NCI-H187 (cell line): ENCODE results near the gene PPM1J.
A peak's percentile ranks its signal among the peaks of the same experiment; 100 is the strongest.

Experiments
- DNase-seq, 2 experiments: peaks; one replicate each; lab custom pipeline; 2025; lab: John Stamatoyannopoulos, UW

Gene PPM1J

DNA sequence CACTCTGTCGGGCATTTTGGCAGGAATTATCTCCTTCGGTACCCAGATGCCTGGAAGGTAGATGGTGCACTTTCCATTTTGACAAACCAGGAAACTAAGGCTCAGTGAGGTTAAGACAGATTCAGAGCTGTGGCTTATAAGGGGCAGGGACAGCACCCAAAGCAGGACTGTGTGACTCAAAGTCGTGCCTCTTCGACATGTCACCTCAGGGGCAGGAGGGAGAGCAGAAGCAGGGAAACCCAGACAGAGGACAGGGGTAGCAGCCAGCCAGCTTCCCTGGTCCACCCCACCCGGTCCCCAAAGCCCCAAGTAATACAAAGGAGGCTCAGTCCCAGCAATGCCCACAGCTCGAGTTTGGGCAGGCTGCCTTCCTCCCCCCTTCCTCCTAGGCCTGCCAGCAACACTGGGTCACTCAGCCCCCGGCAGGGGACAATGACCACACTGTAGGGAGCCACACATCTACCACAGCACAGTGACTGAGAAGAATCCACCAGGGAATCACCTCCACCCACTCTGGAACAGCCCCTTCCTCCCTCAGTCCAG is 10.7 kb downstream of the PPM1J start:
- DNase-seq: no peak

DNA sequence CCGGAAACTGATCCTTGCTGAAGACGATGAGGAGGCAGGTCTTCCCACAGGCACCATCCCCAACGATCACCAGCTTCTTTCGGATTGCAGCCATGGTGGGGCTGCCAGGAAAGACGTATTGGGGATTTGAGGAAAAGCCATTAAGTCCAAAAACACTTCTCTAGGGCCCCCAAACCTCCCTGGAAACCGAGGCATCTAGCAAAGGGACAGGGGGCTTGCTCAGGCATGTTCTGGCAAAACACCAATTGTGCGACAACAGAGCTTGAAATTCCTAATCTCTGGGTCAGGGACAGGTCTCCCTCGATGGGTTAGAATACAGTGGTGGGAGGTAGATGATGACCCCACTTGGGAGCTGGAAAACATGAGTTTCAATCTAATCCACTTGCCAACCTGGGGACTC is 11.4 kb downstream of the PPM1J start:
- DNase-seq: no peak

DNA sequence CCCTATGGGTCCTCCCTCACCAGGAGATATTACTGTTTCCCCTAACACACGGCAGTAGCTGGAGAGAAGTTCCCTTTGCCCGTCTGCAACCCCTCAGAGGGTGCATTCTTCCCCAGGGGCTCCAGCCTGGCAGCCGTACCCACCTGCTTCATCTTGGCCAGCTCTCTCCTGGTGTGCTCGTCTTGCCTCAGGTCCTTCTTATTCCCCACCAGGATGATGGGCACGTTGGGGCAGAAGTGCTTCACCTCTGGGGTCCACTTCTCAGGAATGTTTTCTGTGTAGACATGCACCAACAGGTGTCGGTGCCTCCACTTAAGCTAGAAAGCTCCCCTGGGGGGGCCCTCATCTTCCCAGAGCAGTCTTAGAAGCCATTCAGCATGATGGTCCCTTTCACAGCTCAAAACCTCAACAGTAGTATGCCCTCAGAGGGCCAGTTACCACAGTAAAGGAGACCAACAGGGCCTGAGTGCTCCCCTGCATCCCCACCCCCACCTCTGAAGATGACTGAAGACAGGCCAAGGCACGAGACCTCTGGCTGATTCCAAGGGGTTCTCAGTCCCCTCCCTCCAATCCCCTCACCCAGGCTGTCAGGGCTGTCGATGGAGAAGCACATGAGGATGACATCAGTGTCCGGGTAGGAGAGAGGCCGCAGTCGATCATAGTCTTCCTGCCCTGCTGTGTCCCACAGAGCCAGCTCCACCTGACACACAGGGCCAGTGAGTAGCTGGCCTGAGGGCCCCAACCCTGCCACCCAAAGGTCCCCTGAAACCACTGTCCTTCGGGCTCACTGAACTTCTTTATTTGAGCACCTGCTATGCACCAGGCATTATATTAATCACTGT is 12.5 kb downstream of the PPM1J start:
- DNase-seq: no peak

DNA sequence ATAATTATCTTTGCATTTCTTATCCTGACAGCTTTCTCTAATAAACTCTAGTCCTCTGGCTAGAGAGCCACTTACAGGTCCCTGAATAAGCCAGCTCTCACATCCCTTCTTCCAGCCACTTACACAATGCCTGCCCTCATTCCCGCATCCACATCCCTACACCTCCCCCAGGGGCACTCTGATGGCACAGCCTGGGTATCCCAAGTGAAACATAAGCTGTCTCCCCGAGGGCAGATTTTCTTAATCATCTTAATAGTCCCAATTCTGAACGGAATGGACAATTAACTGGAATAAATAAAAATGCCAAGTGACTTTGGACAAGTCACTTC is 13.1 kb downstream of the PPM1J start:
- DNase-seq: no peak

DNA sequence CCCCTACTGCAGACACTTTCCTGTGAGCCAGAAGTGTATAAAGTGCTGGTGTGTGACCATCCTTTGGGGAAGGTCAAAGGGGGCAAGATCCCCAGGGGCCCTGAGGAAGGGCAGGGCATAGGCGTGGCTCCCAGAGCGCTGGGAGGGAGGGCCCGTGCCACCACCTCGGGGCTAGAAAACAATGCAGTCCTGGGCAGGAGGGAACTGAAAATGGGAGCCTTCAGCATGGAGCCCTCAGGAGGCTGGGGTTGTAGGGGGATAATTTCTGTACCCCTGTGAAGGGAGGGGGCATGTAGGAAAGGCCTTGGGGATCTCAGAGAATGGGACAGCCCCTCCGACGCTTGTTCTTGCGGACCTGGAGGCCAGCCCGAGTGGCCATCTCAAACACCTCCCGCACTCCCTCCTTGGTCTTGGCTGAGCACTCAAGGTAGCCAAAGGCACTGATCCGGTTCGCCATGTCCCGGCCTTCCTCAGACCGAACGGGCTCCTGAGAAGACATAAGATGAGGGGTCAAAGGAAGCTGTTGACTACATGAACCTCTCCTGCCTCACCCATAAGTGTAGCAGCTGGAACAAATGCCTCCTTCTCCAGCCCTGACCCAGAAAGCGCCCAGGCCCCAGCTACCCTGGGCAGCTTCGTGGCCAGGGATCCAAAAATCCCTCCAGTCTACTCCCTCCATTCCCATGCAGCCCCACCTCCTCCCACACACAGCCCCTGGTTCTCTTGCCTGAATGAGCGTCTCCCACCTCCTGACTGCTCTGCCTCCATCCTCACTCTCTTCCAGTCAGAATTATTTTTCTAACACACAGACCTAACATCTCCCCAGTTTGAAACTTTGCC is 13.7 kb downstream of the PPM1J start:
- DNase-seq: no peak

DNA sequence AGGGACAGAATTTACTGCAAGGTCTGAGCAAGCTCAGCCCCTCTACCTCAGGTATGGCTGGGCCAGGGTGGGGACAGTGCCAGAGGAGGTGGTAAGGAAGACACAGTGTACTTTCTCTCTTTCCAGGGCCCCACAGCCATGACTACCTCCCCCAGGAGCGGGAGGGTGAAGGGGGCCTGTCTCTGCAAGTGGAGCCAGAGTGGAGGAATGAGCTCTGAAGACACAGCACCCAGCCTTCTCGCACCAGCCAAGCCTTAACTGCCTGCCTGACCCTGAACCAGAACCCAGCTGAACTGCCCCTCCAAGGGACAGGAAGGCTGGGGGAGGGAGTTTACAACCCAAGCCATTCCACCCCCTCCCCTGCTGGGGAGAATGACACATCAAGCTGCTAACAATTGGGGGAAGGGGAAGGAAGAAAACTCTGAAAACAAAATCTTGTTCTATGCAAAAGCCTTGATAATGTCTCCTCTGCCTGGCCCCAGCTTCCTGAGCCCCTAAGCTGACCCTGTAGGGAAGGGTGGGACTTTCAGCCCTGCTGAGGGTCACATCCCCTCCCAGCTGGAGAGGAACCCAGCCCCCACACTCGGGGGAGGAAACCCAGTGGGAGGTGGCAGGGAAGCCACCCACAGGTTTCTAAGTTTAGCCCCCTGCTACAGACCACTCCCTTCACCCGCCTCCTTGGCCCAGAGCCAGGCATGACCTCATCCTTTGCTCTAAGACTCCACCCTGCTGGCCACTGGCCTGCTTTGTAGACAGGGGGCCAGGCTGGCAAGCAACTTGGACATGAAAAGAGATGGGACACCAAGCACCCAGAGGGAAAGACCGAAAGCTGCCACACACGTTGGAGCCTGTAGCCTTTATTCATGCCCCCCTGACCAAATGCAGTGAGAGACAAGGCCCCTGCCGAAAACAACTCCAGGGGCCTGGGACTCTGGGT is 14.6 kb downstream of the PPM1J start:
- DNase-seq: no peak

DNA sequence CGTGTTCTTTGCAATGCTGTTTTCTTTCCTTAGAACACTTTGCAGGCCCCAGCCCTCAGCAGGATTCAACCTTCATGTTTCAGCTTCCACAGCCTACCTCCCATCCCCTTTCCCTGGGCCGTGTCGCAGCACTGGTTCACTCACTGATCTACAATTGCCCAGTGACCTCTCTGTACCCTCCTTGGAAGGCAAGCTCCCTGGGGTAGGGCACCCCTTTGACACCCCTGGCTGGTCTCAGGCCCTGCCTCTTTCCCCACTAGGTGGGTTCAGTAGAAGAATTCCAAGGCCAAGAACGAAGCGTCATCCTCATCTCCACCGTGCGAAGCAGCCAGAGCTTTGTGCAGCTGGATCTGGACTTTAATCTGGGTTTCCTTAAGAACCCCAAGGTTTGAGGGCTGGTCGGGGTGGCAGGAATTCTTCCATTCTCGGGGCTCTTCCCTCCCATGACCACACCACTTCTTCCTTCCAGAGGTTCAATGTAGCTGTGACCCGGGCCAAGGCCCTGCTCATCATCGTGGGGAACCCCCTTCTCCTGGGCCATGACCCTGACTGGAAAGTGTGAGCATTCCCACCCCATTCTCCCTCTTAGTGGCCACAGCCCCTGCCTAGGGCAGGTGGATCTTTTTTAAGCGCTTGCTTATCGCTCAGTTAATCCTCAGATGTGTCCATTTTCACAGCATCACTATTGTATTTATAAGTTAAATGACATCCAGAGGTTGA is 15.5 kb downstream of the PPM1J start:
- no peak for DNase-seq

DNA sequence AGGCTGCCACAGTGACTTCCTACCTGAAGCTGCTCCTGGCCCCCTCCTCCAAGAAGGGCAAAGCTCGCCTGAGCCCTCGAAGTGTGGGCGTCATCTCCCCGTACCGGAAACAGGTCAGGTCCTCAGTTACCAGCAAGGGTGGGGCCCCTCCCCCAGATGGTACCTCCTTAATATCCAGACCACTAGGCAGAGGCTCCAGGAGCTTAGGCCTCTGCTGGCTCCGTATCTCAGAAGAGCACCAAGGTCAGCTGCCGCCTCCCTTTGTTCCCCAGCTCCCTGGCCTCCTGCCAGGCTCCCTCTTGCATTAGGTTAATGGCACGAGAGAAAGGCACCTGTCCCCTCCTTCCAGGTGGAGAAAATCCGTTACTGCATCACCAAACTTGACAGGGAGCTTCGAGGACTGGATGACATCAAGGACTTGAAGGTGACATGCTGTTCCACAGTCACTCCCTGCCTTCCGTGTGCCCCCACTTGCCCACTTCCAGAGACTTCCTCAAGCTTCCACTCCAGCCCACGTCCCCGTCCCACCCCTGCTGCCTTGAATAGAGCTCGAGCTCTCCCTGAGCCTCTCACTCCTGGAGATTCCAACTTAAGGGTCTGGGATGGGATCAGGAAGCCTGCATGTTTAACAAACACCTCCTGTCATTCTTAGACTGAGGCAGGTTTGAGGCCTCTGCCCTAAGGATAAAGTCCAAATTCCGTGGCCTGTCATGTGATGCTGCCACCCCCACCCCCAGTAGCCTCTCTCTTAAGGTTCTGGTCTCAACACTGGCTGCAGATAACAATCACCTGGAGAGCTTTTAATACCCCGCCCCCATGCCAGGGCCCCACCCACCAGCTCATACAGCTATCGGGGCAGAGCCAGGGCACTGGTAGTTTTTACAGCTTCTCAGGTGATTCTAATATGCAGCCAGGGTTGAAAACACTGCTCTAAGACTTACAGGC is 16.5 kb downstream of the PPM1J start:
- DNase-seq: peak; percentile 11 to 63

DNA sequence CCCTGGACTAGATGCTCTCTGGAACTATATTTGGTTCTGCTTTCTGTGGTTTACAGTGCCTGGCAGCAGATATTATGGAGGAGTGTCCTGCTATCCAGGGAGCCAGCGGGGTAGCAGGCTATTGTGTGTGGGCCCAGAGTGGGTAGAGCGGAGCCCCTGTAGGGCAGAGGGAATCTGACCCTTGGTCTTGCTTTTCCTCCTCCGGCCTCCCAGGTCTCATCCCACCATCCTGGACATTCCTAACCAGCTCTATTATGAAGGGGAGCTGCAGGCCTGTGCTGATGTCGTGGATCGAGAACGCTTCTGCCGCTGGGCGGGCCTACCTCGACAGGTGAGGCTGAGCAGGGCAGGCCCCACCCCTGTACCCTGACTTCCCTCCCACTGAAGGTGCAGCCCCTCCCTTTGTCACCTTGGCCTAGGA is 17.3 kb downstream of the PPM1J start:
- DNase-seq: no peak

DNA sequence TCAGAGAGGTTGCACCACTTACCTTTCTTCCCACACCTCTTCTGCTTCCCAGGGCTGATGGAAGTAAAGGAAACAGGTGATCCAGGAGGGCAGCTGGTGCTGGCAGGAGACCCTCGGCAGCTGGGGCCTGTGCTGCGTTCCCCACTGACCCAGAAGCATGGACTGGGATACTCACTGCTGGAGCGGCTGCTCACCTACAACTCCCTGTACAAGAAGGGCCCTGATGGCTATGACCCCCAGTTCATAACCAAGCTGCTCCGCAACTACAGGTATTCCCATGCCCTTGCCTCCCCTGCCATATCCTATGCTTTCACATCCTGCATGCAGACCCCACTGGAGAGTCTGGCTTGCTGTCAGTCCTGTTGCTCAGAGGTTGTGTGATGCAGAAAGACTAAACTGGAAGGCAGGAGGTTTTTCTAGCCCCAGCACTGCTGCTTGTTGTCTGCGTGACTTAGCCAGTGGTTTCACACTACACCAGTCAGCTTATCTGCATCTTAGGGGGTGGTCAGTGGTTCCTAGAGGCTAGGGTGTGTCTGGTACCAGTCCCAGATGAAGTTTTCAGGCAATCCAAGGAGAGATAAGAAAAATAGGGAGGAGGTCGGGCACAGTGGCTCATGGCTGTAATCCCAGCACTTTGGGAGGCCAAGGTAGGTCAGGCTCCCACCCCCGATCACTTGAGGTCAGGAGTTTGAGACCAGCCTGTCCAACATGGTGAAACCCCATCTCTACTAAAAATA is 18.4 kb downstream of the PPM1J start:
- DNase-seq: no peak

DNA sequence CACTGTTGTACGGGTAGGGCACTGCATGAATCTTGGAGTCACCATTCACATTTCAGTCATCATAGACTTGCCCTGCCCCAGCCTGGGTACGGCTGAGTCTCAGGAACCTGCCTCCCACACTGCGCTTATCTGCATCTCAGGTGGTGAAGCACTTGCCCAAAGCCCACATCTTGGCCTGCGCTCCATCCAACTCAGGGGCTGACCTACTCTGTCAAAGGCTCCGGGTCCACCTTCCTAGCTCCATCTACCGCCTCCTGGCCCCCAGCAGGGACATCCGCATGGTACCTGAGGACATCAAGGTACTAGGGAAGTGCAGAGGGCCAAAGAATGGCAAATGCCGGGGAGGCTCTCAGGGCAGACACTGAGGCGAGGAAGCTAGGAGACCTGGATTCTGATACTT is 19.9 kb downstream of the PPM1J start:
- DNase-seq: no peak

DNA sequence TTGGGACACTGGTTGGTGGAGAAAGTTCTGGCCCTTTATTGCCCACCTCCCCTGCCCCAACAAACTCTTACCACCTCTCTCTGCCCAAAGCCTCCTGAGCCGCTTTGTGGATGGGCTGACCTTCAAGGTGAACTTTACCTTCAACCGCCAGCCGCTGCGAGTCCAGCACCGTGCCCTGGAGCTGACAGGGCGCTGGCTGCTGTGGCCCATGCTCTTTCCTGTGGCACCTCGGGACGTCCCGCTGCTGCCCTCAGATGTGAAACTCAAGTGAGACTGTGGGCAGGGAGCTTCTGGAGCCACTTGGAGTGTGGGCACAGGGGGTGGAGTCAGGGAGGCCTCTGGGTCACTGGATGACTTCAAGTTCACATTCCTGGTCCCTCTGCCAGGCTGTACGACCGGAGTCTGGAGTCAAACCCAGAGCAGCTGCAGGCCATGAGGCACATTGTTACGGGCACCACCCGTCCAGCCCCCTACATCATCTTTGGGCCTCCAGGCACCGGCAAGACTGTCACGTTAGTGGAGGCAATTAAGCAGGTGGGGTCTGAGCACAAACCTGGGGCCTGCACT is 20.7 kb downstream of the PPM1J start:
- DNase-seq: no peak

DNA sequence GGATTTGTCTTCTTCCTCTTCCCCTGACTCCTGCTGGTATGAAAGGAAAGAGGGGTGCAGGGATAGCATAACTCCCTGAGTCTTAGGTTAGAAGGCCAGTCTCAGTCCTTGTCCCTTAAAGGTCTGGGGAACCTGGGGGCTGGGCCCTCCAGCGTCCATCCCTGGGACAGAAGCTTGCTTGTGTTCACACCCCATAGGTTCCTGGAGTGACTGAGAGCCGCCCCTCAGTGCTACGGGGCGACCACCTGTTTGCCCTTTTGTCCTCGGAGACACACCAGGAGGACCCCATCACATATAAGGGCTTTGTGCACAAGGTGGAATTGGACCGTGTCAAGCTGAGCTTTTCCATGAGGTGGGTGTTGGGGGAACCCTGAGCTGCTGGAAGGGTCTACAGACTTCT is 21.3 kb downstream of the PPM1J start:
- DNase-seq: no peak

DNA sequence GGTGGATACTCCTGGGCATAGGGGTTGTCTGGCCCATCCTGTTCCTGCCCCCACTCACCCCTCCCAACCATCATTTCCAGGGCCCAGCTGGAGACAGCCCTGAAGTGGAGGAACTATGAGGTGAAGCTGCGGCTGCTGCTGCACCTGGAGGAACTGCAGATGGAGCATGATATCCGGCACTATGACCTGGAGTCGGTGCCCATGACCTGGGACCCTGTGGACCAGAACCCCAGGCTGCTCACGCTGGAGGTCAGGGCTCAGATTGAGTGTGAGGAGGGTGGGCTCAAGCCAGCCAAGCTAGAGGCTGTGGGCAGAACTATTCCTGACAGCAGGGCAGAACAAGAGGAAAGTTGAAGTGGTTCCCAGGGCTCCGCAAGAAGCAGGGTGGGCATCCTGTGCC is 22.5 kb downstream of the PPM1J start:
- DNase-seq: no peak

DNA sequence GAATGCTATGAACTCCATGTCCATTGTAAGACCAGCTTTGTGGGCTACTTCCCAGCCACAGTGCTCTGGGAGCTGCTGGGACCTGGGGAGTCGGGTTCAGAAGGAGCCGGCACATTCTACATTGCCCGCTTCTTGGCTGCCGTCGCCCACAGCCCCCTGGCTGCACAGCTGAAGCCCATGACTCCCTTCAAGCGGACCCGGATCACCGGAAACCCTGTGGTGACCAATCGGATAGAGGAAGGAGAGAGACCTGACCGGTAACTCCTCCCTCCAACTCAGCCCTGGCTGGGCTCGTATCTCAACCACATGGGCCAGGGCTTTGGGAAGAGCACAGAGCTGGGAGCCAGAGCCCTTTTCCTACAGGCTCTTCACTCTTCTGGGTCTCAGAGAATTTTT is 25.3 kb downstream of the PPM1J start:
- no peak for DNase-seq

DNA sequence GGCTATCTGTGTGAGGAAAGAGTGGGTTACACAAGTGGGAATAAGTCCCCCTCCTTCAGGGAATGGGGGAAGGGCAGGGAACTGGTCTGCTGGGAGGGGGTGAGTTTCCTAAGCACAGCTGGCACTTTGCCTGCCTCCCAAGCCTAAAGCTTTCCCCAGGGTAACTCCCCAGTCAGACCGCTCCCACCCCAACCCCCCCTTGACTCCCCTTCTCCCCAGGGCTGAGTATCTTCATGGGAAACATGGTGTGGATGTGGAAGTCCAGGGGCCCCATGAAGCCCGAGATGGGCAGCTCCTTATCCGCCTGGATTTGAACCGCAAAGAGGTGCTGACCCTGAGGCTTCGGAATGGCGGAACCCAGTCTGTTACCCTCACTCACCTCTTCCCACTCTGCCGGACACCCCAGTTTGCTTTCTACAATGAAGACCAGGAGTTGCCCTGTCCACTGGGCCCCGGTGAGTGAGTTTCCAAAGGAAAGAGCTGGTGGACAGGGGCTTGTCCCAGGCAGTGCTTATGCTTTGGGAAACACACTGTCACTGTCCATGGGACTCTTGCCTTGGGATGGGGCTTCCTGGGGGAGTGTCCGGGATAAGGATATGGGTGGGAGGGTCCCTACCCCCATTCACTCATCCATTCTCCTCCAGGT is 25.8 kb downstream of the PPM1J start:
- no peak for DNase-seq

DNA sequence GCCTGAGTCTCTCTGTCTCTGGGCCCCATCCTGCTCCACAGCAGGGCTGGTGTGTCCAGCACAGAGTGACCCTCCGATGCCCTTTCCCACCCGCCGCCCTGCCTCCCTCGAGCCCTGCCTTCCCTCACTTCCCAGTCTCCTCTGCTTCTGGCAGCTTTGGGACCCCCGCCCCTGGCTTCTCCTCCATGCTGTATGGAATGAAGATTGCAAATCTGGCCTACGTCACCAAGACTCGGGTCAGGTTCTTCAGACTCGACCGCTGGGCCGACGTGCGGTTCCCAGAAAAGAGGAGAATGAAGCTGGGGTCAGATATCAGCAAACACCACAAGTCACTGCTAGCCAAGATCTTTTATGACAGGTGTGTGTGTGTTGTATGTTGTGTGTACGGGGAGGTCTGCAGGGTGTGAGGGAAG is 26.3 kb downstream of the PPM1J start:
- DNase-seq: no peak

DNA sequence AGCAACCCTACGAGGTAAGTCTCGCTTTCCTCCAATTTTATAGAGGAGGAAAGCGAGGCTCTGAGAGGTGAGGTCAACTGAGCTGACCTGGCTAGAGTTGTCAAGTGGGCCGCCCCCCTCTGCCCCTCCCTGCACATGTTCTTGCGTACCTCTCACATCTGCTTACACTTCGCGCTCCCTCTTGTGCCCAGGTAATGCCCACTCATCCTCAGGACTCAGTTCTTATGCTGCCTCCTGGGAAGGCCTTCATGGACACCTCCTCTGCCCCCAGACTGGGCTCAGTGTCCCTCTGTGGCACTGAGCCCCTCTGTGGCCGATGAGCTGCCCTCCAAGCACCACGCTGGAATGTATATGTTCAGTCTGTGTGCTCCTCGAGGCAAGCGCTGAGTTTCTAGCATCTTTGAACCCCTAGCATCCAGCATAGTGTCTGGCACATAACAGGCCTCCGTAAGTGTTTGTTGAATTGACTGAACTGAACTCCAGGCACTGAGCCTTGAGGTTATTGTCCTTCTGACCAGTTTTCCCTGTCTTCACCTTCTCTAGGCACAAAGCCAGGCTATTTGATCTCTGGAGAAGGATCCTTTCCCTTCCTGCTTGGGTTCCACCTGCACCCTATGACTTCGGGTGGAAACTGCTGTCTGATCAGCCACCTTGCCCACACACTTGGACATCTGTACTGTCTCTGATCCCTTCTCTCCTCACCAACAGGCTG is 27.2 kb downstream of the PPM1J start:
- no peak for DNase-seq
